Tibial artery (tissue), 4 donors: ENCODE results near the gene NISCH.

Experiments
- DNase-seq, 2 donors: peaks; one replicate each; pipeline ENCODE4 v3.0.0-alpha.2; 2019
- H3K27ac ChIP-seq, 2 donors: fragments of 200-600 bp; sonication (generic) in 1 of 2; 1 replicate in 1 of 2; 2 replicates in 1 of 2; pipeline ENCODE4 v1.5.1; 2018 to 2019; ENCODE audit warnings: mild to moderate bottlenecking in 1 of 2
- H3K27me3 ChIP-seq, 2 donors: fragments of 200-600 bp; sonication (generic) in 1 of 2; one replicate each; pipeline versions ENCODE4 v1.5.1 to v1.6.0; 2016 to 2019
- H3K36me3 ChIP-seq, 3 donors: fragments of 200-600 bp; sonication (generic) in 2 of 3; one replicate each; pipeline ENCODE4 v1.5.1; 2016 to 2019; ENCODE audit warnings: mild to moderate bottlenecking in 2 of 3
- H3K4me1 ChIP-seq, 4 donors: fragments of 200-600 bp; sonication (generic) in 2 of 4; 1 replicate in 3 of 4; 2 replicates in 1 of 4; pipeline ENCODE4 v1.5.1; 2016 to 2019
- H3K4me3 ChIP-seq, 2 donors: fragments of 200-600 bp; sonication (generic) in 1 of 2; 1 replicate in 1 of 2; 2 replicates in 1 of 2; pipeline ENCODE4 v1.5.1; 2018 to 2019; ENCODE audit warnings: mild to moderate bottlenecking in 2 of 2
- H3K9me3 ChIP-seq, 3 donors: fragments of 200-600 bp; sonication (generic) in 1 of 3; one replicate each; pipeline ENCODE4 v1.5.1; 2016 to 2019
- CTCF ChIP-seq, 2 experiments: fragments of 200-600 bp in 1 of 2; fragments of 450-650 bp in 1 of 2; IDR thresholded peaks; one replicate each; pipeline ENCODE4 v1.5.1; 2017 to 2019; ENCODE audit warnings: antibody characterized with exemption in 2 of 2, mild to moderate bottlenecking in 1 of 2, moderate library complexity in 1 of 2
- intact Hi-C: fragments of 100-400 bp; cut with DNase I; formaldehyde crosslinking; loops from one replicate; pipeline ENCODE4 v1.15.0; 2023; ENCODE audit warnings: low total_unique reads

Gene NISCH

GRCh38 chr3:52415800-52416199 is 39.6 kb upstream of the NISCH start:
- H3K4me3 ChIP-seq = no peak overlapping the region
- no peak for TF ChIP-seq CTCF (IDR thresholded peaks at IDR 0.05)
- intact Hi-C loops = no loop called here
- H3K27ac ChIP-seq = no peak overlapping the region
- H3K36me3 ChIP-seq = peaks cover 0 to 9% (median 0%) of the 10 kb centered on the region in 3 donors
- H3K27me3 ChIP-seq = no peaks in the 10 kb centered on the region
- H3K9me3 ChIP-seq = no peaks in the 10 kb centered on the region
- no peak for DNase-seq
- peaks cover 0 to 21% (median 18%) of the 10 kb centered on the region in 4 donors for H3K4me1 ChIP-seq

- Histone ChIP-seq H3K9me3 (no peaks in the 10 kb centered on the region), H3K4me3 (no peak overlapping the region), H3K4me1 (no peaks in the 10 kb centered on the region), H3K27ac (no peak overlapping the region), H3K36me3 (peaks cover 0 to 9% (median 0%) of the 10 kb centered on the region in 3 donors), H3K27me3 (no peaks in the 10 kb centered on the region)
- peak in 1 of 2 donors; percentile 1 for DNase-seq
- TF ChIP-seq CTCF (IDR thresholded peaks at IDR 0.05) = no peak
- intact Hi-C loops = no loop called here
These were observed 35.0 kb upstream of the NISCH start for GRCh38 chr3:52420388-52420787.

- DNase-seq = peak in 1 of 2 donors; percentile 41
- intact Hi-C loops = no loop called here
- no peaks in the 10 kb centered on the region for H3K9me3 ChIP-seq
- TF ChIP-seq CTCF (IDR thresholded peaks at IDR 0.05) = no peak
- H3K27me3 ChIP-seq = no peaks in the 10 kb centered on the region
- peaks cover 0 to 9% (median 0%) of the 10 kb centered on the region in 3 donors for H3K36me3 ChIP-seq
- no peak overlapping the region for H3K4me3 ChIP-seq
- no peak overlapping the region for H3K27ac ChIP-seq
- no peaks in the 10 kb centered on the region for H3K4me1 ChIP-seq
These were observed 32.7 kb upstream of the NISCH start for GRCh38 chr3:52422669-52423068.

- H3K4me3 ChIP-seq = no peak overlapping the region
- intact Hi-C loops = no loop called here
- H3K27ac ChIP-seq = no peak overlapping the region
- no peaks in the 10 kb centered on the region for H3K4me1 ChIP-seq
- DNase-seq = peak in 1 of 2 donors; percentile 38
- no peaks in the 10 kb centered on the region for H3K27me3 ChIP-seq
- H3K9me3 ChIP-seq = no peaks in the 10 kb centered on the region
- no peak for TF ChIP-seq CTCF (IDR thresholded peaks at IDR 0.05)
- peaks cover 0 to 9% (median 0%) of the 10 kb centered on the region in 3 donors for H3K36me3 ChIP-seq
These were observed 32.2 kb upstream of the NISCH start for GRCh38 chr3:52423173-52423572.

GRCh38 chr3:52428151-52429005 is 27.0 kb upstream of the NISCH start:
- peak; percentile 67 to 74 for DNase-seq
- no peaks in the 10 kb centered on the region for H3K36me3 ChIP-seq
- peaks cover 0 to 10% (median 0%) of the 10 kb centered on the region in 4 donors for H3K4me1 ChIP-seq
- no peaks in the 10 kb centered on the region for H3K27me3 ChIP-seq
- no peaks in the 10 kb centered on the region for H3K9me3 ChIP-seq
- no peak overlapping the region for H3K27ac ChIP-seq
- peak; percentile 55 to 63 for TF ChIP-seq CTCF (IDR thresholded peaks at IDR 0.05)
- H3K4me3 ChIP-seq = no peak overlapping the region
- intact Hi-C loops = loop anchor here (2.0 kb wide), 1 partner anchor 18 kb away; no protein-coding TSS in a partner anchor
